Parietal lobe (tissue), 1 donor: ENCODE measurements around the gene VLDLR. TPM values are rescaled to one million over a fixed set of nuclear protein-coding genes. Genes with fewer than 3 reads are reported as not detected.

Source experiments
- total RNA-seq: library from RNA; depleted of rRNA; stranded (reverse); fragments of >200 nt; gene quantifications from one replicate; pipeline ENCODE4 v1.2.3, GENCODE V29; 2014

Gene VLDLR
- 56.7 TPM for total RNA-seq

GRCh38 chr9:2621722-2622460 is at the start of gene VLDLR:
Gene VLDLR (plus strand): TSS chr9:2621787. CDS start chr9:2622190, 403 bp downstream.

Other genes with a start within 250 kb of the VLDLR start
- gene KCNV2, start 95.7 kb downstream of the VLDLR start, total RNA-seq, result not detected
- gene PUM3, start 222.3 kb downstream of the VLDLR start, total RNA-seq, result 66.0 TPM